DMS153 (cell line): ENCODE data around the gene XPR1.

Experiments used
- DNase-seq: peaks from one replicate; lab custom pipeline; 2025; lab: John Stamatoyannopoulos, UW

Gene XPR1

DNA sequence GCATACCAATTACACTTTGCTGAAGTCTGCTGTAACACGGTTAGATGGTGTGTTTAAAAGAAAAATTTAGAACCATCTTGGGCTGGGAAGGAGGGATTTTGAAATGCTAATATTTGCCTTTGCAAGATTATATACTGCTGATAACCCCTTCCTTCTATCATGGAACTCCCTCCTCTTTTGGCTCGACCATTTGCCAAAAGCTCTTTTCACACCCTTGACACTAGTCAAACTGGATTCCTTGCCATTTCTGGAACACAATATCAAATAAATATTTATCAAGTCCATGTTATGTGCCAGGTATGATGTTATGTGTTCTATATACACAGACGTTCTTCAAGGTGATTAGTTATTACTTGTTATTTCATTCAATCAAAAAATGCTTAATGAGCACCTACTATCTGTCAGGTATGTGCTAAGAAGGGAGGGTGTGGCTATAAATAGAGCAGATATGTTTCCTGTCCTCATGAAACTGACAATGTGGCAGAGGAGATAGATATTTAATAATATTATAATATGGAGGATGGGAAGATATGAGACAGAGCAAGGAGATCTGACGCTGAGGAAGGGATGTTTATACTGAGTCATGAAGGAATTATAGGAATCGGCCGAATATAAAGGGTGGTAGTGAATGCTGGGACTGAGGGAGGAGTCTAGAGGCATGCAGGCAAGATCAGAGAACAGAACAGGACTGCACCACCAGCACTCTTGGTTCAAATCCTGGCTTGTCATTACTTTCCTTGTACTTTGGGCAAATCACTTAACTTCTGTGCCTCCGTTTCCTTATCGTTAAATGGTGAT, 16.1 kb upstream of the XPR1 start:
- DNase-seq: no peak

GRCh38 chr1:180616439-180616838, 15.4 kb upstream of the XPR1 start:
- no peak for DNase-seq

GRCh38 chr1:180617774-180618395, 13.9 kb upstream of the XPR1 start:
- no peak for DNase-seq

DNA sequence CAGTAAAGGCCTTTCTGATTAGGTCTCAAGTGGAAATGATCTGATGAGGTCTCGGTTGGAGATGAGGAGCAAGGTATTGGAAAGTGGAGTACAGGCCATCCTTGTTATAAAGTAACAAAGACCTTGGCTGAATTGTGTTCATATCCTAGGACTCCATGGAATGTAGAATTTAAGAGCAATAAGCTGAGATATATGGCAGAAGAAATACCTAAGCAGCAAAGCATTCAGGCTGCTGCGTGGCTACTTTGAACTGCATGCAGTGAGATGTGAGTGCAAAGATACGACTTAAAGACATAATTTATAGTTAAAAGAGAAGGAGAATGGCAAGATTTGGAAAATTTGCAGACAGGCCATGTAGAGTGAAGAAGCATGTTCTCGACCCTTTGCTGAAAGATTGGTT, 11.2 kb upstream of the XPR1 start:
- no peak for DNase-seq

DNA sequence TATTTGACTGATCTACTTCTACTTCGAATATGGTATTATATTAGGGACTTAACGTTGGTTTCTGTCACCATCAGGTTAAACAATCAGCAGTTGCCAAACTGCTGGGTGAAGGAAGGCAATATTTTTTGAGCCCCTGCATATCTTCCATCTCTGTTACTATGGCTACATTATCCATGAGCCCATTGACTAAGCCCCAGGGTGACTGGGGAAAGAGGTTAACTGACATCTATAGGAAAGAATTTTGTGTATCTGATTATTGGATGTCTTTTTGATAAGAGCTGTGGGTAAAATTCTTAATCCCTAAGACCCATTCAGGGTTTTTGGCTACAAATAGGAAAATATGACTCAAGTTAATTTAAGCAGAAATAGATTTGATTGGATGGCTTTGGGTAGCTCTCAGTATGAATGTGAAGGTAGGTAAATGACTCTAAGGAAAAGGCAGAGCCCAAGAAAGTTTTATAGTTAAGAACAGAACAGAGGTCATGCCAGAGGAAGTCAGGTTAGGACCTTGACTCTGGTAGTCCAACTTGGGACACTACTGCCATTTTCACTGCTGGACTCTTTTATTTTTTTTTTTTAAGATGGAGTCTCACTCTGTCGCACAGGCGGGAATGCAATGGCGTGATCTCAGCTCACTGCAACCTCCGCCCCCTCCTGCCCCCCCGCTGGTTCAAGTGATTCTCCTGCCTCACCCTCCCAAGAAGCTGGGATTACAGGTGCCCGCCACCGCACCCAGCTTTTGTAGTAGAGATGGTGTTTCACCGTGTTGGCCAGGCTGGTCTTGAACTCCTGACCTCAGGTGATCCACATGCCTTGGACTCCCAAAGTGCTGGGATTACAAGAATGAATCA, 8.9 kb upstream of the XPR1 start:
- DNase-seq: no peak

GRCh38 chr1:180623579-180624347, 8.1 kb upstream of the XPR1 start:
- DNase-seq: no peak

GRCh38 chr1:180626711-180627110, 5.1 kb upstream of the XPR1 start:
- no peak for DNase-seq

DNA sequence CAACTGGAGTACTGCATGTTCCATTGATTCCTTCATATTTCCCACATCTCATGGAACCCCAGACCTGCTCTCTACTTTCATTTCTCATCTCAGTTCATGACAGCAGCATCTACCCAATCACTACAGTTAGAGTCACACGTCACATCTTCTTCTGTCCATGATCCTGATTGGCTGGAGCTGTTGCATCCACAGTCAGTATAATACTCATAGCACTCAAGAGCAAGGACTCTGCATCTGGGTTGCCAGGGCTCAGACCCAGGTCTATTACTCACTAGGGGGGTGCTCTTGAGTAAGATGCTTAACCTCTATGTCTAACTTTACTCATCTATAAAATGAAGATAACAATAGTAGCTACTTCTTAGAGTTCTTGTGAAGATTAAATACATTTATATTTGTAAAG, 4.4 kb upstream of the XPR1 start:
- DNase-seq: no peak

- no peak for DNase-seq
These were observed 3.2 kb upstream of the XPR1 start for GRCh38 chr1:180628646-180629045.

DNA sequence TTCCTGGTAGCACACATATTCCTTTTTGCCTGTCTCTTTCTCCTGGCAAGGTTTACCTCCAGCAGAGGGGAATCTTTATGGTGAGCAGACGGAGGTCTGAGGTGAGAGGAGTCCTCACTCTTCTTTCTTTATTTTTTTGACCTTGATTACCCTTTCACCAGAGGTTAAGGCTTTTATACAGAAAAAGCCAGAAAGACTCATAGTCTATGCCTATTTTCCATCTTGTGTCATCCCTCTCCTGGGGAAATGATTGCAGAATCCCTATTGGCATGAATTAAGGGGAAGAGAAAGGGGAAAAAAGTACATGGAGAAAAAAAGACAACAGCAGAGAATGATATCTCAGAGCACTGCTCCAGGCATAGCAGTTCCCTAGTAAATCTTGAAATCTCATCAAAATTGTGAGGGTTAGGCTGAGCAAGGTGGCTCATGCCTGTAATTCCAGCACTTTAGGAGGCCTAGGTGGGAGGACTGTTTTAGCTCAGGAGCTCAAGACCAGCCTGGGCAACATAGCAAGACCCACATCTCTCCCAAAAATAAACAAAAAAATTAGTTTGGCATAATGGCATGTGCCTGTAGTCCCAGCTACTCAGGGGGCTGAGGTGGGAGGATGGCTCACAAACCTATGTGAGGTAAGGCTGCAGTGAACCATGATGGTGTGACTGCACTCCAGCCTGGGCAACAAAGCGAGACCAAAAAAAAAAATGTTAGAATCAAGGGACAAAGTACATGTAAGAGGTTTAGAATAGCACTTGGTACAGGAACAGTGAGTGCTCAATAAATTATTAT, 1.2 kb upstream of the XPR1 start:
- no peak for DNase-seq

GRCh38 chr1:180631194-180631765, 542 bp upstream of the XPR1 start:
- DNase-seq: peak; percentile 30

DNA sequence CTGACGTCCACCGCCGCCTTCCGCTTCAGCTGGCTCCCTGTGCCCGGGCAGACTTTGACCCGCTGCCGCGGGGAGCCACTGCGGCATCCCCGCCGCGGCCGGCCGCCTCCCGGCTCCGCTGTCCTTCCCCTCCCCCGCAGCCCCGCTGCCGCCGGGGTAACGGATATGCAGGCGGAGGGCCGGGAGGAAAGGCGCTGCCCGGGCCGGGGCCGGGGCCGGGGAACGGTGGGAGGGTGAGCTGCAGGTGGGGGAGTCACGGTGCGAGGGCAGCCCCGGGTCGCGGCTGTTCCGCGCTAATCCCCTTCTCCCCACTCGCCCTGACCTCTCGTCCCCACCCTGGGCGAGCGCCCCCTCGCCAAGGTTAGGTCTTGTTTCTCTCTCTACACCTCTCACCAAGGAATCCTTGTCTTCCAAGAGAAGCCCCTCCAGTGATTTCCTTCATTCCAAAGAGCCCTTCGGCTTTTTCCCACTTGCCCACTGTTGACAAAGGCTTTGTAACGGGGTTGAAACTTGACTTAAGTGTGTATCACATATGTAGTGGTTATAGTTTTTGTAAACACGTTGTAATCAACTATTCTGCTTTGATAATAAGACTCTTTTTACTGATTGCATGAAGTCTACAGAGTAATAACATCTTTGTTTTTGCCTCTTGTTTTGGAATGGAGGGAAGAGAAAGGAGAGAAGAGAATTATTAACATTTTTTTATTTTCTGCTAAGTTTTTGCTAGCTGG, 669 bp downstream of the XPR1 start:
- DNase-seq: no peak

GRCh38 chr1:180633057-180634056, 1.5 kb downstream of the XPR1 start:
- DNase-seq: no peak

DNA sequence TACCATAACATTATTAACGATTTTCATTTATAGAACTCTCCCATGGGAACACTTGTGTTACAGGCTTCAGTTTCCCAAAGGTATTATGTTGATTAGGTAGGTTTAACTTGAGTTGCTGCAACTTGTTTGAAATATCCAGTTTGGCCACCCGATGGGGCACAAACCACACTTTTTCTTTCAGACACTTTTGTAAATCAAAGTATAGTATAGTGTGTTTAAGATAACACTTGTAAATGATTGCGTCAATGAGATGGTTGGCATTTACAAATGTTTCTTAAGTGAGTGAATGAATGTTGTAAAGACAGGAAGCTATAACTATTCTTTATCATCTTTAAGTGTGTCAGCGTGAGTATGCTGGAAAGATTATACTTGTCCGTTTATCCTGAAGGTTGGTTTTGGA, 4.3 kb downstream of the XPR1 start:
- no peak for DNase-seq

DNA sequence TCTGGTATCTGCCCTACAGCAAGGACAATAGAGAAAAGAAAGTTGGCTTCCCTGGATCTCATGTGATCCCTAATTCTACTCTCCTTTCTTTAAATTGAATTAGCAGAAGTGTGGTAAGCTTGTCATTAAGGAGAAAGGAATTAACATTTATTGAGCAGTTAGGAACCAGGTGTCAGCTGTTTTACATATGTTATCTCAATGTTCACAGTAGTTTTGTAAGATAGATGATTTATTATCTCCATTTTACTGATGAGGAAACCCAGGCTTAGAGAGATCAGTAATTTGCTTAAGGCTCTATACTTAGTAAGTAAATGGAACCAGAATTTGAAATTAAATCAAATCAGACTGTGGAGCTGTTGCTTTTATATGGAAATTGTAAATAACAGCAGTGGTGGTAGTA, 8.0 kb downstream of the XPR1 start:
- DNase-seq: no peak

DNA sequence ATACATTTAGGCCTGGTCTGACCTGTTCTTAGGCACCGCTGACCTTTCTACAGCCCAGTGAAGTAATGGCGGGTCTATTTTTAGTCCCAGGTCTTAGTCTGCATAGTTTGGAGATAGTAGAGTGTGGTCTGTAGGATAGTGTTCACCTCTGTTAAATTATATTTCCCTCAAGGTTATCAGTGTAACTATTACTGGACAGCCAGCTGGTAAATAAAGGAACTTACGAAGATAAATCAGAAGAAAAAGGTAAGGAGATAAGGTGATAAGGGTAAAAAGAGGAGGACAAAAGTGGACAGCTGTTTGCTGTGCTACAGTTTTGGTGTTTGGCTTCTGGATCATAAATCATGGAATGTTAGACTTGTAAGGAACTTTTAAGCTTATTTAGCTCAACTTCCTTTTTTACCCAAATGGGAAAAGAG, 8.7 kb downstream of the XPR1 start:
- DNase-seq: no peak

DNA sequence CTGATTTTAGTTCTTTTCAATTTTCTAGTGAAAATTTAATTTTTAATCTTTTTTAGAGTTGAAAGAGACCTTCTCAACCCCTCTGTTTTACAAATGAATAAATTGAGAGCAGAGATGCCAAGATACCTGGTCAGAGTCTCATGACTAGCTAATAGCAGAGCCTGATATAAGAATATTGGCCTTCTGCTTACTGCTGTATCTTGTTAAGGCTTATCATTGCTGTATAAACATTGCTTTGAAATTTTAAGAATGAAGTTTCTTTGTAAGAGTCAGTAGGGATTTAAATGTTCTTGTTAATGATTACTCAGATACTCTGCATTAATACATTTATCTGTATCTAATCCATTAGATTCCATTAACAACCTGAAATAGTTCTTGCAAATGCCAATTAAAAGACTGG, 9.8 kb downstream of the XPR1 start:
- DNase-seq: no peak

DNA sequence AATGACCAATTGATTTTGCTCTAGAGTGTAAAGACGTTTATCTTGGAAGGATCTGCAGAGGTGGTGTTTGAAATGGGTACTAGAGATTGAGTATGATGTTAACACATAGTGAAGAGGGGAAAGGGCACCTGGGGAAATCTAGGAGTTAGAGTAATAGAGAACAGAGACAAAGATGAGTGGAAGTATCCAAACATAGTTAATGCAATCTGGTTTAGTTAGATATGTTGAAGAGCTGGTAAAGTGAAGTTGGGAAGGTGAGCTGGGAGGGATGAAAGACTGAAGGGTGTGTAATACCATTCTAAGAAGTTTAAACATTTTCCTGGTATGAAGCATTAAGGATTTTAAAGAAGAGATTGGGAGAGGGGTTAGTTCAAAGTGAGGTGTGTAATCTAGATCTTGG, 11.0 kb downstream of the XPR1 start:
- DNase-seq: no peak

- DNase-seq: peak; percentile 65
These were observed 11.9 kb downstream of the XPR1 start for GRCh38 chr1:180643693-180644092.
